Embryonic facial prominence (tissue), 1 donor: ENCODE results near the gene RALGAPB.

Experiments used
- DNase-seq: peaks from one replicate; pipeline ENCODE4 v3.0.0-alpha.2; 2016; ENCODE audit errors: extremely low spot score

RALGAPB gene

GRCh38 chr20:38548356-38549083, 75.9 kb downstream of the RALGAPB start:
- no peak for DNase-seq

- no peak for DNase-seq
Measured at GRCh38 chr20:38550274-38550673, 77.6 kb downstream of the RALGAPB start.

- DNase-seq = no peak
Measured at GRCh38 chr20:38551056-38551626, 78.5 kb downstream of the RALGAPB start.

- DNase-seq = no peak
Measured at GRCh38 chr20:38554986-38555385, 82.3 kb downstream of the RALGAPB start.

- DNase-seq = no peak
Measured at GRCh38 chr20:38555395-38555794, 82.8 kb downstream of the RALGAPB start.

- no peak for DNase-seq
Measured at GRCh38 chr20:38557174-38557573, 84.5 kb downstream of the RALGAPB start.

- DNase-seq = no peak
Measured at GRCh38 chr20:38558596-38559360, 86.1 kb downstream of the RALGAPB start.

- no peak for DNase-seq
Measured at GRCh38 chr20:38559764-38560163, 87.1 kb downstream of the RALGAPB start.

GRCh38 chr20:38563802-38564431, 91.3 kb downstream of the RALGAPB start:
- no peak for DNase-seq

- DNase-seq = no peak
Measured at GRCh38 chr20:38564680-38565079, 92.0 kb downstream of the RALGAPB start.

- no peak for DNase-seq
Measured at GRCh38 chr20:38566036-38566598, 93.5 kb downstream of the RALGAPB start.

GRCh38 chr20:38569747-38570525, 97.3 kb downstream of the RALGAPB start:
- no peak for DNase-seq

GRCh38 chr20:38573413-38573812, 100.8 kb downstream of the RALGAPB start:
- no peak for DNase-seq

- no peak for DNase-seq
Measured at GRCh38 chr20:38579219-38579910, 106.7 kb downstream of the RALGAPB start.

GRCh38 chr20:38579921-38580320, 107.3 kb downstream of the RALGAPB start:
- DNase-seq = no peak

GRCh38 chr20:38581013-38581412, 108.4 kb downstream of the RALGAPB start, which contains the start of gene ADIG:
ADIG (plus strand) TSS chr20:38581197; CDS start chr20:38581251, 54 bp downstream.
- no peak for DNase-seq

GRCh38 chr20:38581830-38582358, 109.3 kb downstream of the RALGAPB start:
- no peak for DNase-seq

GRCh38 chr20:38583306-38583705, 110.7 kb downstream of the RALGAPB start:
- no peak for DNase-seq

- DNase-seq = no peak
Measured at GRCh38 chr20:38584099-38584763, 111.6 kb downstream of the RALGAPB start.
